HepG2 (cell line): Measurements from ENCODE around the gene PSMD2. TPM values are rescaled to one million over a fixed set of nuclear protein-coding genes. Genes with fewer than 3 reads are reported as not detected.
A peak's percentile ranks its signal among the peaks of the same experiment; 100 is the strongest.

Experiments used
- ATM ChIP-seq: fragments of 450-650 bp; IDR thresholded peaks from 2 replicates; pipeline ENCODE4 v1.7.1; 2017; ENCODE audit warnings: mild to moderate bottlenecking, borderline replicate concordance
- BORCS8-MEF2B ChIP-seq: sonication (generic); formaldehyde crosslinking; IDR thresholded peaks from 2 replicates; pipeline ENCODE4 v1.8.0; 2022; ENCODE audit warnings: mild to moderate bottlenecking, missing genetic modification reagents
- DNMT1 ChIP-seq: sonication (generic); formaldehyde crosslinking; IDR thresholded peaks from 2 replicates; pipeline ENCODE4 v1.5.1; 2020; ENCODE audit warnings: mild to moderate bottlenecking, missing genetic modification reagents
- HMGXB4 ChIP-seq, 2 experiments: sonication (generic) in 1 of 2; formaldehyde crosslinking in 1 of 2; IDR thresholded peaks; 2 replicates each; pipeline versions ENCODE4 v1.4.0 to v1.6.1; 2018 to 2020; ENCODE audit warnings: missing genetic modification reagents in 2 of 2, borderline replicate concordance in 1 of 2, low read depth in 1 of 2, mild to moderate bottlenecking in 1 of 2, missing biosample characterization in 1 of 2
- HOXA9 ChIP-seq: sonication (generic); formaldehyde crosslinking; IDR thresholded peaks from 2 replicates; pipeline ENCODE4 v1.8.1; 2022; ENCODE audit warnings: missing genetic modification reagents, mild to moderate bottlenecking, moderate library complexity, borderline replicate concordance
- MAFF ChIP-seq: IDR thresholded peaks from 2 replicates; pipeline ENCODE4 v1.6.1; 2011; ENCODE audit warnings: low read depth, low read length, improper control_type of control experiment
- MTERF4 ChIP-seq: sonication (generic); formaldehyde crosslinking; IDR thresholded peaks from 2 replicates; pipeline ENCODE4 v1.8.0; 2023; ENCODE audit warnings: mild to moderate bottlenecking, missing genetic modification reagents
- PLRG1 ChIP-seq: fragments of 450-650 bp; conservative IDR thresholded peaks from 2 replicates; pipeline ENCODE4 v1.6.1; 2016
- RAD21 ChIP-seq: fragments of 450-650 bp; formaldehyde crosslinking; IDR thresholded peaks from 2 replicates; pipeline ENCODE4 v1.5.0; 2020; ENCODE audit warnings: mild to moderate bottlenecking
- RBM22 ChIP-seq: fragments of 200-400 bp; formaldehyde crosslinking; optimal IDR thresholded peaks from 2 replicates; pipeline ENCODE3; 2017; ENCODE audit warnings: mild to moderate bottlenecking, low read length, moderate library complexity
- SIN3B ChIP-seq: fragments of 150-350 bp; IDR thresholded peaks from 2 replicates; pipeline ENCODE4 v1.6.1; 2014; ENCODE audit warnings: low read length
- SP2 ChIP-seq: sonication (generic); formaldehyde crosslinking; IDR thresholded peaks from 2 replicates; pipeline ENCODE4 v1.5.1; 2020; ENCODE audit warnings: mild to moderate bottlenecking, missing genetic modification reagents
- SP4 ChIP-seq: sonication (generic); formaldehyde crosslinking; IDR thresholded peaks from 2 replicates; pipeline ENCODE4 v1.8.1; 2023; ENCODE audit warnings: mild to moderate bottlenecking, missing genetic modification reagents
- TOPORS ChIP-seq: sonication (generic); formaldehyde crosslinking; IDR thresholded peaks from 2 replicates; pipeline ENCODE4 v1.8.0; 2023; ENCODE audit warnings: mild to moderate bottlenecking, missing genetic modification reagents
- ZBTB7A ChIP-seq: sonication (generic); formaldehyde crosslinking; IDR thresholded peaks from 2 replicates; pipeline ENCODE4 v1.8.0; 2022; ENCODE audit warnings: mild to moderate bottlenecking, missing genetic modification reagents
- ZBTB7B ChIP-seq: sonication (generic); formaldehyde crosslinking; IDR thresholded peaks from 2 replicates; pipeline ENCODE4 v1.4.0; 2020; ENCODE audit warnings: missing genetic modification reagents
- ZFP41 ChIP-seq: sonication (generic); formaldehyde crosslinking; IDR thresholded peaks from 2 replicates; pipeline ENCODE4 v1.4.0; 2020; ENCODE audit warnings: mild to moderate bottlenecking, missing genetic modification reagents, borderline replicate concordance
- ZNF143 ChIP-seq: sonication (generic); formaldehyde crosslinking; IDR thresholded peaks from 2 replicates; pipeline ENCODE4 v1.4.0; 2020; ENCODE audit warnings: missing genetic modification reagents
- ZNF230 ChIP-seq: sonication (generic); formaldehyde crosslinking; IDR thresholded peaks from 2 replicates; pipeline ENCODE4 v1.4.0; 2020; ENCODE audit warnings: mild to moderate bottlenecking, missing genetic modification reagents
- ZNF234 ChIP-seq: sonication (generic); formaldehyde crosslinking; conservative IDR thresholded peaks from 2 replicates; pipeline ENCODE4 v1.5.1; 2020; ENCODE audit warnings: mild to moderate bottlenecking, missing genetic modification reagents
- ZNF235 ChIP-seq: sonication (generic); formaldehyde crosslinking; IDR thresholded peaks from 2 replicates; pipeline ENCODE4 v1.8.1; 2023; ENCODE audit warnings: mild to moderate bottlenecking, missing genetic modification reagents, borderline replicate concordance
- ZNF530 ChIP-seq: sonication (generic); formaldehyde crosslinking; IDR thresholded peaks from 2 replicates; pipeline ENCODE4 v1.5.0; 2020; ENCODE audit warnings: low read depth, mild to moderate bottlenecking, missing genetic modification reagents
- ZNF564 ChIP-seq: sonication (generic); formaldehyde crosslinking; IDR thresholded peaks from 2 replicates; pipeline ENCODE4 v1.8.1; 2023; ENCODE audit warnings: mild to moderate bottlenecking, missing genetic modification reagents
- ZNF619 ChIP-seq: sonication (generic); formaldehyde crosslinking; IDR thresholded peaks from 2 replicates; pipeline ENCODE4 v1.4.0; 2020; ENCODE audit warnings: mild to moderate bottlenecking, missing genetic modification reagents
- ZNF672 ChIP-seq: sonication (generic); formaldehyde crosslinking; IDR thresholded peaks from 2 replicates; pipeline ENCODE4 v1.8.1; 2022; ENCODE audit warnings: missing genetic modification reagents
- ZNF883 ChIP-seq: sonication (generic); formaldehyde crosslinking; IDR thresholded peaks from 2 replicates; pipeline ENCODE4 v1.5.1; 2020; ENCODE audit warnings: mild to moderate bottlenecking, missing genetic modification reagents; ENCODE audit errors: not compliant biosample characterization
- ZXDC ChIP-seq: sonication (generic); formaldehyde crosslinking; IDR thresholded peaks from 2 replicates; pipeline ENCODE4 v1.5.0; 2020; ENCODE audit warnings: mild to moderate bottlenecking, missing genetic modification reagents
- polyA plus RNA-seq, 8 experiments: library from polyadenylated mRNA; depleted of rRNA in 3 of 8; stranded (reverse) in 7 of 8; unstranded in 1 of 8; fragments of >200 nt; fragmentation: Illumina TruSeq in 4 of 8; extraction: Trizol in 4 of 8; gene quantifications; 2 replicates each; pipeline versions ENCODE4 v1.2.1 to v1.2.3, GENCODE V29; 2011 to 2016; ENCODE audit warnings: low read depth in 4 of 8, missing spikeins in 1 of 8, mixed read lengths in 1 of 8; ENCODE audit not compliant: insufficient read depth in 1 of 8
- total RNA-seq, 5 experiments: library from RNA; depleted of rRNA; stranded (reverse); fragments of >200 nt; fragmentation: Illumina TruSeq; extraction: Trizol; gene quantifications; 2 replicates each; pipeline ENCODE4 v1.2.3, GENCODE V29; 2016; ENCODE audit warnings: low read depth in 1 of 5

Gene PSMD2
- total and polyA plus RNA-seq, 2 of the 13 experiments (the other 11 are each of a cell fraction or from before 2014, with no cell fraction given) = 125 to 200 TPM

- TF ChIP-seq MTERF4 (CRISPR knock-in tag) = no peak
- TF ChIP-seq SP2 (CRISPR knock-in tag) = no peak
- no peak for TF ChIP-seq ZNF672 (CRISPR knock-in tag)
- TF ChIP-seq RAD21 (CRISPR knock-in tag) = peak; percentile 69
- no peak for TF ChIP-seq SP4 (CRISPR knock-in tag)
- TF ChIP-seq ZNF234 (CRISPR knock-in tag) = no peak
- no peak for TF ChIP-seq HOXA9 (CRISPR knock-in tag)
- no peak for TF ChIP-seq ZNF530 (CRISPR knock-in tag)
- TF ChIP-seq PLRG1 = no peak
- no peak for TF ChIP-seq ATM
- TF ChIP-seq RBM22 = peak; percentile 82
- TF ChIP-seq SIN3B = no peak
- TF ChIP-seq HMGXB4 (CRISPR knock-in tag; IDR thresholded peaks at IDR 0.05; ENCODE audit: borderline replicate concordance in 1 of 2, low read depth in 1 of 2) = peak in 1 of 2 experiments; percentile 29; a peak in 1 of 4 replicates
- TF ChIP-seq ZBTB7A (CRISPR knock-in tag) = no peak
- TF ChIP-seq ZNF883 (CRISPR knock-in tag) = no peak
- TF ChIP-seq ZNF230 (CRISPR knock-in tag) = no peak
- no peak for TF ChIP-seq TOPORS (CRISPR knock-in tag)
- TF ChIP-seq ZNF235 (CRISPR knock-in tag) = no peak
- no peak for TF ChIP-seq ZFP41 (CRISPR knock-in tag)
- TF ChIP-seq ZNF143 = no peak
- TF ChIP-seq MAFF = no peak
- TF ChIP-seq DNMT1 = no peak
- TF ChIP-seq ZNF619 (CRISPR knock-in tag) = no peak
- peak; percentile 48; the same call in 1 of the 2 replicates for TF ChIP-seq BORCS8-MEF2B
- TF ChIP-seq ZXDC = no peak
- TF ChIP-seq ZNF564 = no peak
- TF ChIP-seq ZBTB7B (CRISPR knock-in tag) = no peak
Observed at GRCh38 chr3:184345317-184346144, 46.5 kb downstream of the PSMD2 start (continued).
